Activated CD8-positive, alpha-beta memory T cell treated with anti-CD3 and anti-CD28 coated beads, Interleukin-2, amount 50 U/mL, for 24 hours (primary cell): ENCODE results near the gene ABHD16B.
"Not testable (repeated sequence)": the region's sequence is repeated elsewhere in the genome, so short reads cannot be mapped to it uniquely, and the experiment has no call there.

Experiments
- DNase-seq: peaks from one replicate; pipeline ENCODE4 v3.0.0-alpha.2; 2020; ENCODE audit errors: extremely low read depth

The ABHD16B gene

GRCh38 chr20:63855363-63856097, 5.8 kb upstream of the ABHD16B start:
- DNase-seq = no peak

DNA sequence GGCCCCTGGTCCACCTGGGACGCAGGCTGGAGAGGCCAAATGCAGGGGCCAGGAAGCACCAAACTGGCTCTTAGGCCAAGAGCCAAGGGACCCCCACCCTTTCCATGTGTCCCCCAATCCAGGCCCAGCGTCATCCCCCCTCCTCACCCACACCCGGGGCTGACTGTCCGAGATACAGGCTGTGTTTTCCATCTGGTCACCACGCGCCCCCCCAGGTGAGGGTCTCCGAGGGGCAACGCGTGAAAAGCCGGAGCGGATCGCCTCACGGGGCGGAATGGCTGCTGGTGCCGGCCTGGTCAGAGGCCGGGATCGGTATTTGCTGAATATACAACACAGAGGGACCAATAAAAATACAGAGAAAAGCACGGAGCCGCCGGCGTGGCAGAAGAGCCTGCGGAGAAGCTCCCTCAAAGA, 5.2 kb upstream of the ABHD16B start:
- DNase-seq = no peak

DNA sequence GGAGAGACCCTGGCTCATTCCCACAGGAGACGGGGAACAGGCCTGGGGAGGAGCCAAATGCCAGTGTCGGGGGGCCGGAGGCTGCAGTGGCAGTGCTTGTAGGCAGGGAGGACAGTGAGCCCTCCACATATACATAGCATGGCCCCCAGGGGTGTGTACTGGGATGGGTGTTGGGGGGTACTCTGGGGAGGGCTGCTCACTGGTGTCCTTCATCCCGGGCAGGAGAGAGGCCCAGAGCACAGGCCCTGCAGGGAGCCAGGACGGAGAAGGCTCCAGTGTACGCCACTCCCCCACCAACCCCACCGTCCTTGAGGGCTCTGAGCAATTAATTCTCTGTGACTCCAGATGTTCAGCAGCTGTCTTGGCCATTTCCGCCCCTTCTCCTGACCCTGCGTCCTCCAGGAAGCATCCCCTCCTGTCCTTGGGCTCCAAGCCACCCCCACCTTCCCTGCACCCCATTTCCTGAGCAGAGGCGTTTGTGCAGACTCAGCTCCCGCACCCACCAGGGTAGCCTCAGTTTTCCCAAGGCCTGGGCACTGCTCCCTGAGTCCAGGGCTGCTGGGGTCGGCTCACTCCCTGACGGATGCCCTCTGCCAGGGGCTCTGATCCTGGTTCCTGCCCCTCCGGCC, 3.4 kb upstream of the ABHD16B start:
- DNase-seq = no peak

- no peak for DNase-seq
These were observed 2.7 kb upstream of the ABHD16B start for GRCh38 chr20:63858393-63859165.

DNA sequence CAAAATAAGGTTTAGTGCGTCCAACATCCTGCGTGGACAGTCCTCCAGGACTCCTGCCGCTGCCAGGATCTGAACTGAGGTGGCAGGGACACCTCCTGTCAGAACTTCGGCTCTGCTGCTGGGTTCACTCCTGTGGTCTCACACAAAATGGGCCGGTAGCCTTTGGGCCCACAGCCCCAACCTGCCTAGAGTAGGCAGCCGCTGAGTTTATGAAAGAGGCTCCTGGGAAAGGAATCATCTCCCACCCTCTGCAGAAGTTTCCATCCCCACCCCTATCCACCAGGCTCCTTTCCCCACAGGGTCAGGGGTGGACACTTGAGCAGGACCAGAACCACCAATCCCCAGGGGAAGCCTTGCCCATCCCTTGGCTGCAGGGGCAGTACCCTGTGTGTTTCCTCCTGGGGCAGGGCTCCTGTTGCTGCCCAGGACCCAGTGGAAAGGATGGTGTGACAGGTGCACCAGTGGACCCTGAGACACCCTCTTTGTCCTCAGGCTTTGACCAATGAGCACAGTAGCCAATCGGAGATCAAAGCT, 2.1 kb upstream of the ABHD16B start:
- no peak for DNase-seq

- no peak for DNase-seq
These were observed 810 bp upstream of the ABHD16B start for GRCh38 chr20:63860325-63861051.

DNA sequence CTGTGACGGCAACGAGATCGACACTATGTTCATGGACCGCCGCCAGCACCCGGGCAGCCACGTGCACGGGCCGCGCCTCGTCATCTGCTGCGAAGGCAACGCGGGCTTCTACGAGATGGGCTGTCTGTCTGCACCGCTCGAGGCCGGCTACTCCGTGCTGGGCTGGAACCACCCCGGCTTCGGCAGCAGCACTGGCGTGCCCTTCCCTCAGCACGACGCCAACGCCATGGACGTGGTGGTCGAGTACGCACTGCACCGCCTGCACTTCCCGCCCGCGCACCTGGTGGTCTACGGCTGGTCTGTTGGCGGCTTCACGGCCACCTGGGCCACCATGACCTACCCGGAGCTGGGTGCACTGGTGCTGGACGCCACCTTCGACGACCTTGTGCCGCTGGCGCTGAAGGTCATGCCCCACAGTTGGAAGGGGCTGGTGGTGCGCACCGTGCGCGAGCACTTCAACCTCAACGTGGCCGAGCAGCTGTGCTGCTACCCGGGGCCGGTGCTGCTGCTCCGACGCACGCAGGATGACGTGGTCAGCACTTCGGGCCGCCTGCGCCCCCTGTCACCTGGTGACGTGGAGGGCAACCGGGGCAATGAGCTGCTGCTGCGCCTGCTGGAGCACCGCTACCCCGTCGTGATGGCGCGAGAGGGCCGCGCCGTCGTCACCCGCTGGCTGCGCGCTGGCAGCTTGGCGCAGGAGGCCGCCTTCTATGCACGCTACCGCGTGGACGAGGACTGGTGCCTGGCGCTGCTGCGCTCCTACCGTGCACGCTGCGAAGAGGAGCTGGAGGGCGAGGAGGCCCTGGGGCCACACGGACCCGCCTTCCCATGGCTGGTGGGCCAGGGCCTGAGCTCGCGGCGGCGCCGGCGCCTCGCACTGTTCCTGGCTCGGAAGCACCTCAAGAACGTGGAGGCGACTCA, 943 bp downstream of the ABHD16B start:
- DNase-seq = no peak

GRCh38 chr20:63863021-63863797, 1.9 kb downstream of the ABHD16B start:
- no peak for DNase-seq

DNA sequence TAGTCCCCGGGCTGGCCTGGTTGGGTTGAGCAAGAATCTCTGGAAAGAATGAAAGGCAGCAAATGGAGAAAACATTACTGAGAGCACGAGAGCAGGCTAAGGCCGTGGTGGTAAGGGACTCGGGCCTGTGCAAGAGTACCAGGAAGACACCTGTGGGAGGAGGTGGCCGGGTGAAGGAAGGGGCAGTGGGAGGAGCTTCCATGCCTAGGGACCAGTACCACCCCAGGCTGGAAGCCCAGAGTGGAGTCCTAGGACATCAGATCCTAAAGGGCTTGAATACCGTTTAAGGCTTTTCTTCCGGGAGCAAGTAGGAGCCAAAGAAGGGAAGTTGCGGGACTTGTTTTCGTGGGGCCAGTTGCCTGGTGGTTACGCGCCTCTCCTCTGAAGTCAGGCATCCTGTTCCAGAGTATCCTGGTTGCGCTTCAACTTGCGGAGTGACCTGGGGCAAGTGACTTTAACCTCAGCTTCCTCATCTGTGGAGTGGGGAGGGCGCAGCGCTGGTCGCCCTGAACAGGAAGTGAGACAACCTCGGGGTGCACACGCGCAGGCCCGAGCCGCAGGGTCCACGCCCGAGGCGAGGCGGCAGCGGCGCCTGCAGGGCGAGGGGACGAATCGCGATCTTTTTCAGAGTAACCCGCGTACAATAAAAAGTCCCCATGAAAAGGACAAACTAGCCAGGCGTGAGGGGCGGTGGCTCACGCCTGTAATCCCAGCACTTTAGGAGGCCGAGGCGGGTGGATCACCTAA, 2.7 kb downstream of the ABHD16B start:
- peak; percentile 44 for DNase-seq

DNA sequence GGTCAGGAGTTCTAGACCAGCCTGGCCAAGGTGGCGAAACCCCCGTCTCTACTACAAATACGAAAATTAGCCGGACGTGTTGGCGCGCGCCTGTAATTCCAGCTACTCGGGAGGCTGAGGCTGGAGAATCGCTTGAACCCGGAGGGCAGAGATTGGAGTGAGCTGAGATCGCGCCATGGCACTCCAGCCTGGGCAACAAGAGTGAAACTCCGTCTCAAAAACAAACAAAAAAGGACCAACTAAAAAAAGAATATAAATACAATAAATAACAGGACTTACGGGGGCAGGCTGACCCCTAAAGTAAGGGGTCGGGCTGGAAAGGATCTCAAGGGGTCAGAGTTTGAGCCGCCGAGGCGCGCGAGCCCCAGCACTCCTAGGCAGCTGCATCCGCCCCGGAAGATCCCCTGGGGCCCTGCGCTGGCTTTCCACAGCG, 3.3 kb downstream of the ABHD16B start:
- no peak for DNase-seq

- DNase-seq = peak; percentile 96
These were observed 3.8 kb downstream of the ABHD16B start, which contains the start of gene TPD52L2 for GRCh38 chr20:63864978-63865640. TPD52L2 (plus strand) TSS chr20:63865270; CDS start chr20:63865366, 96 bp downstream.

DNA sequence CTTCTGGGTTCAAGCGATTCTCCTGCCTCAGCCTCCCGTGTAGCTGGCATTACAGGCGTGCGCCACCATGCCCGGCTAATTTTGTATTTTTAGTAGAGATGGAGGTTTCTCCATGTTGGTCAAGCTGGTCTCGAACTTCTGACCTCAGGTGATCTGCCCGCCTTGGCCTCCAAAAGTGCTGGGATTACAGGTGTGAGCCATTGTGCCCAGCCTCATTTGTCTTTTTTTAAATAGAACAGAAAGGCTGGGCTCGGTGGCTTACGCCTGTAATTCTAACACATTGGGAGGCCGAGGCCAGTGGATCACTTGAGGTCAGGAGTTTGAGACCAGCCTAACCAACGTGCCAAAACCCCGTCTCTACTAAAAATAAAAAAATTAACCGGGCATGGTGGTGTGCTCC, 5.7 kb downstream of the ABHD16B start:
- not testable (repeated sequence) for DNase-seq

GRCh38 chr20:63868264-63868663, 7.0 kb downstream of the ABHD16B start:
- DNase-seq = no peak

DNA sequence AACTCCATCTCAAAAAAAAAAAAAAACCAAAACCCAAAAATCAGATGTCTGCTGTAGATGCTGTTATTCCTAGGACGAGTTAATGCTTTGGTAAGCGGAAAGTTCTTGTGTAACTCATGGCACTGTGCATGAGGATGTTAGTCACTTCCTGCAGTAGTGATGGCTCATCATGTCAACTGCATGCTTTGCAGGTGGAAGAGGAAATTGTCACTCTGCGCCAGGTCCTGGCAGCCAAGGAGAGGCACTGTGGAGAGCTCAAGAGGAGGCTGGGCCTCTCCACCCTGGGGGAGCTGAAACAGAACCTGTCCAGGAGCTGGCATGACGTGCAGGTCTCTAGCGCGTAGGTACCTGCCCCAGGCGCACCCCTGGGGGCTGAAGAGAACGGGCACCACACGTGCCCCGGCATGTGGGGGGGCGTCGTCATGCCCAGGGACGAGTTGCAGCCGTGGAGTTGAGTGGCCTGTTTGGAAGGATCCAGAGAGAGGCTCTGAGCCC, 12.2 kb downstream of the ABHD16B start:
- no peak for DNase-seq

- DNase-seq = not testable (repeated sequence)
These were observed 12.9 kb downstream of the ABHD16B start for GRCh38 chr20:63874241-63874640.

GRCh38 chr20:63876489-63877036, 15.3 kb downstream of the ABHD16B start:
- no peak for DNase-seq

- no peak for DNase-seq
These were observed 16.6 kb downstream of the ABHD16B start for GRCh38 chr20:63877755-63878470.
